Transverse colon (tissue), 3 donors: ENCODE data around the gene IFT88.

Experiments
- CTCF ChIP-seq, 5 experiments: fragments of 200-600 bp in 3 of 5; fragments of 450-650 bp in 2 of 5; sonication (generic) in 3 of 5; IDR thresholded peaks; 1 replicate in 2 of 5; 2 replicates in 3 of 5; pipeline ENCODE4 v1.5.1; 2016 to 2017; ENCODE audit warnings: antibody characterized with exemption in 5 of 5, inconsistent platforms in 3 of 5, mild to moderate bottlenecking in 2 of 5, moderate library complexity in 1 of 5
- EP300 ChIP-seq: sonication (generic); formaldehyde crosslinking; IDR thresholded peaks from one replicate; pipeline ENCODE4 v1.6.1; 2017; ENCODE audit warnings: antibody characterized with exemption, low read depth
- POLR2A ChIP-seq: fragments of 450-650 bp; IDR thresholded peaks from one replicate; pipeline ENCODE4 v1.6.1; 2016; ENCODE audit warnings: antibody characterized with exemption, mild to moderate bottlenecking, moderate library complexity

GRCh38 chr13:20727856-20728255 is 160.9 kb downstream of the IFT88 start:
- no peak for TF ChIP-seq POLR2A
- TF ChIP-seq EP300 = no peak
- TF ChIP-seq CTCF (IDR thresholded peaks at IDR 0.05) = no peak
